HG02885 (cell line): ENCODE measurements around the gene RALY.

Source experiments
- ATAC-seq: cut with Tn5 transposase; IDR thresholded peaks from one replicate; pipeline ENCODE4 v1.9.1; 2021; ENCODE audit warnings: mild to moderate bottlenecking; ENCODE audit not compliant: unreplicated experiment, poor library complexity

The RALY gene

DNA sequence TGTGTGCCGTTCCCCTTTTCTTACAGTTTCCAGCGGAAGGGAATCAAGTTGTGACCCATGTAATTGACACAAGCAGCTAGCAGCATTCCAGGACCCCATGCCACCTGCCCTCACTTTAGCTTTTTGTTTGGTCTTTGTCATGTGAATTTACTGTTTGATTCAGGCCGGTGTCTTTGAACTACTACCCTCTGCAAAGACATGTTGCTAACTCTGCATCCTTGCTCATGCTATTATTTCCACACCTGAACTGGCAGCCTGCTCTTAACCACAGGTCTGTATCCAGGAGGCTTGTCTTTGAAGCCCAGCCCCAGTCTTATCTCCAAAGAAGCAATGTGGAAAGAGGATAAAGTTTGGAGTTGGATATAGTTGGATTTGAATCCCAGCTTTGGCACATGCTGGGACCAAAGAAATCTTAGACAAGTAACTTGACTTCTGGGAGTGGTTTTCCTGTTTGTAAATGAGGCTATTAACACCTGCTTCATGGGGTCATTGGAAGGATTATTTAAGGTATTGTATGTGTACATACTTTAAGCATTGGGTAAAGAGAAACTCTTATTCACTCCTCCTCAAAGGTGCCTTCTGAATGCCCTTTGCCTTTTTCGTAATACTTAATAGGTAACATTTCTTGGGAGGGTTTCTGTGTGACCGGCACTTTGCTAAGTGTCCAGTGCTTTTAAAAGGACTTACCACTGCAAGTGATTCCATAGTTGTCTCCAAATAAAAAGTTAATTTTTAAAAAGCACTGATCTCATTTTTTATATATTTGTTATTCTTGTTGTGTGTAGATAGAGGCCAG is 52.4 kb downstream of the RALY start:
- no peak for ATAC-seq

- ATAC-seq: no peak
These were observed 53.4 kb downstream of the RALY start for GRCh38 chr20:34047010-34047687.

DNA sequence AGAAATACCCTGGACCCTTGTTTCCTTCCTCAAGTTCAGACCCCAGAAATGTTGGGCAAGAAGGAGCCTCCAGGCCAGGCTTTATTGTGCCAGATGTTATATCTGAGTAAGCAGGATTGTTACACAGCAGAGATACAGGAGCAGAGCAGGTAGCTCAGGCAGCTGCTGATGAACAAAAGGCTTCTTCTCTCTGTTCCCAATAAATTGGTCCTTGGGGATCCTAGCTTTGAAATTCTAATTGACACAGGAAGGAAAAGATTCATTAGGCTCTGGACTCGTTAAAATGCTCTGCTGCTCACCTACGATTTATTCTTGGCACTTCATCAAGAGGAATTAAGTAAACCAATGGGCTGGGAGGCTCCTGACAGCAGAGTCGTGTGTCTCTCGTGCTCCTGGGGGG is 54.2 kb downstream of the RALY start:
- ATAC-seq: no peak

GRCh38 chr20:34049389-34049788 is 55.7 kb downstream of the RALY start:
- no peak for ATAC-seq

DNA sequence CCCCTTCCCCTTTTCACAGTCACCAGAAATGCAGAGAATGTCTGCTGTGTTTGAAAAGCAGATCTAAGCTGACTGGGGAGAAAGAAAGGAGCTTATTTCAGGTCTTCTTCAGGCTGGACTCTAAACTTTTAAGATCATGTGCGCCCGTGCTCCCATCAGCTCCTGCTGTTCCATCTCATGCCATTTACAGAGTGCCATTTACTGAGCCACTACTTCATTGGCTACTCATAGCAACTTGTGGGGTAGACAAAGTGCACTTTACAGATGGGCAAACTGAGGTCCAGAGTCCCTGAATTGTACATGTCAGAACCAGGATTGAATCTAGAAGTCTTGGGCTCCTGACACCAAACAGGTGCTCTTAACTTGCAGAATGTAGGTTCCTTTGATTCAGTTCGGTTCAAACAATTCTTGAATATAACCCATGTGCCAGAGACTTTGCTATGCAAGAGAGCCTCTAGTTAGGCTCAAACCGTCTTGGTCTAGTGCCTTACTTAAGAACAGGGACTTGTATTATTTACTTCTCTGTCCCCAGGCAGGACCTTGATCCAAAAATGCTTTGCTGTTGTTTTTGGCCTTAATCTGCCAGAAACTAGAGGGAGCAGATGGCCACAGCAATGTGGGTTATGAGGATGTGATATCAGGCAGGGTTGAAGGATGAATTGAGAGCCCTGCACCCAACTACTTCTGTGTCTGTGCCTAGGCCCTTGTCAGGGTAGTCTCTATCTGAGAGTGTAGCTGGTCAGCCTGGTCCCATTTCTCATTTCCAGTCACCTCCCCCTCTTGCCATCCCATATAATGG is 56.4 kb downstream of the RALY start:
- ATAC-seq: no peak

DNA sequence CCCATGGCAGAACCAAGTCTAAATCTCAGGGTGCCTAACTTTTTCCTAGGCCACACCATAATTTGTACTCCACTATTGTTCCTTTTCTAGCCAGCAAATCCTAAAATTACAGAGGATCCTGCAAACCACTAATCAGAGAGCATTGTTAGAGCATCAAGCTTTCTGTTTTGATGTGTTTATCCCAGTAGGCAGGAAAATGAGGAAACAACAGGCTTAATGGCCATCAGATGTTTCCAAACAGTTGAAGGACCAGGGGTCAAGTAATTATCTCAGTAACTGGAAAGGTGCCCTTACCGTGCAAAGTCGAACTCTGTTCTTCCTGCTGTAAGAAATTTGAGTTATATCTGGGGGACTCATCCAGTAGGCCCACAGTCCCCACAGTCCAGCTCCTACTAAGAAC is 58.7 kb downstream of the RALY start:
- no peak for ATAC-seq

GRCh38 chr20:34055290-34055689 is 61.6 kb downstream of the RALY start:
- ATAC-seq: no peak

- no peak for ATAC-seq
These were observed 65.1 kb downstream of the RALY start for GRCh38 chr20:34058831-34059230.

- no peak for ATAC-seq
These were observed 67.3 kb downstream of the RALY start for GRCh38 chr20:34060970-34061369.

- peak; percentile 56 for ATAC-seq
These were observed 68.0 kb downstream of the RALY start for GRCh38 chr20:34061695-34062094.

DNA sequence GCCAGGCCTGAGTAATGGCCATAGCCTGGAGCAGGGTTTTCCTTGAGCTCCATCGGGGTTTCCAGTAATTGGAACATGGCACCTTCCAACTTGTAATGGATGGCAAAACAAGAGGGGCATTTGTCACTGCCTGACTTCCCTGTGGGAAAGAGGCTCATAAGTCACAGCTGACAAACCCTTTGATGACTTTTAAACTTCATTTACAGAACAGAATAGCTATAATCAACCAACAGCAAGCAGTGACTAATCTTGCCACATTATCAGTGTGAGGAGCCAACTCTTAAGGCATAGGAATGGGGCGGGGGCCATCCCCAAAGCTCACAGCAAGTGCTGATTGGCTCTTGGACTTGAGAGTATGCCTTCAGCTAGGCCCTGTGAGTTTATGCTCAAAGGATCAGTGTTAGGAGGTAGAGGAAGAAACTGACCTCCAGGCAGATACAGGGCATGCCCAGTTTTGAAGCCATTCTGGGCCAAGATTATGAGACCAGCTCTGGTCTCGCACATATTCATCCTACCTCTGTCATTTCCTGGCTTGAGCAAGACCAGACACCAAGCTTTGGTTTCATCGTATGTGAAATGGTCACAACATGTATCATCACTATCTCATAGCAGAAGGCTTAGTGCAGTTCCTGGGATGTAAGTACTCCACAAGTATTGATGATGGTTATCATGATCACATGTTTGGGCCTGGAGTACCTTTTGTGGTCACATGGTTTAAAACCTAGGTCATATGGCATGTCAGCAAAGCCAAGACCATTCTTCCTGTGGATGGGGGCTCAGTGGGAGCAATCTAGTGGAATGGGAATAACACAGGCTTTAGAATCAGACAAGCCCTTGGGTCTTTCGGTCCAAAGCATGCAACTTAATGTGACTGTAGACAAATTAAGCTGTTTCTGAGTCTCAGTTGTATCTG is 69.1 kb downstream of the RALY start:
- no peak for ATAC-seq

DNA sequence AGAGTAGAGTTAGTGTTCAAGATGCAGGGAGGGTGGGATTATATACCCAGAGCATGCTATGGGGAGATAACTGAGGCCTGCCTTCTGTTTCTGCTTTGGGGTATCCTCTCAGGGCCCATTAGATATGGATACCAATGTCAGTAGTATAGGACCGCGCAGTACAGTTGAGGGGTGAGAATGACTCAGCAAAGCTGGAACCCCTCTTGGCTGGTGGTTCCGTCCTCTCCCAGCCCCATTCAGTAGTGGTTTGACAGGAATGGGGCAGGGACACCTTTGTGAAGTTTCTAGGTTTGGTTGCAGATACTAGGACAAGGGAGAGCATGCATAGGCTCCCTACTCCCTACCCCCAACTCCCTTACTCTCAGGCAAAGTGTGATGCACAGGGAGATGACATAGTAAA is 70.6 kb downstream of the RALY start:
- ATAC-seq: no peak

DNA sequence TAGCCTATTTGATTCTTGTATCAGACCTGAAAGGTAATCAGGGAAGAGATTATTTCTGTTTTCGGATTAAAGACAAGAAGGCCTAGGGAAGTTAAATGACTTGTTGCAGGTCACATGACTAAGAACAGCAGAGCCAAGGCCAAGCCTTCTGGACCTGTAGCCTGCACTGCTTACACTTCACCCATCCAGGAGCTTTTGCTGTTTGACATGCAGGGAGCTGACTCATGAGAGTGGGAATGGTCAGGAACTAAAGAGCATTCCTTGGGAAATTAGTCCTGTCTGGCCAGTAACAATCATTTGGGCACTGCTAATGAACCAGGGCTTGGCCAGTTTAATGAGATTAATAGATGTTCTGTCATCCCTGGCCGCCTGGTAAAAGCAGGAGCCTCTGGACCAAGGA is 71.5 kb downstream of the RALY start:
- no peak for ATAC-seq

- ATAC-seq: no peak
These were observed 72.9 kb downstream of the RALY start for GRCh38 chr20:34066476-34067090.

- no peak for ATAC-seq
These were observed 74.3 kb downstream of the RALY start for GRCh38 chr20:34068001-34068400.

DNA sequence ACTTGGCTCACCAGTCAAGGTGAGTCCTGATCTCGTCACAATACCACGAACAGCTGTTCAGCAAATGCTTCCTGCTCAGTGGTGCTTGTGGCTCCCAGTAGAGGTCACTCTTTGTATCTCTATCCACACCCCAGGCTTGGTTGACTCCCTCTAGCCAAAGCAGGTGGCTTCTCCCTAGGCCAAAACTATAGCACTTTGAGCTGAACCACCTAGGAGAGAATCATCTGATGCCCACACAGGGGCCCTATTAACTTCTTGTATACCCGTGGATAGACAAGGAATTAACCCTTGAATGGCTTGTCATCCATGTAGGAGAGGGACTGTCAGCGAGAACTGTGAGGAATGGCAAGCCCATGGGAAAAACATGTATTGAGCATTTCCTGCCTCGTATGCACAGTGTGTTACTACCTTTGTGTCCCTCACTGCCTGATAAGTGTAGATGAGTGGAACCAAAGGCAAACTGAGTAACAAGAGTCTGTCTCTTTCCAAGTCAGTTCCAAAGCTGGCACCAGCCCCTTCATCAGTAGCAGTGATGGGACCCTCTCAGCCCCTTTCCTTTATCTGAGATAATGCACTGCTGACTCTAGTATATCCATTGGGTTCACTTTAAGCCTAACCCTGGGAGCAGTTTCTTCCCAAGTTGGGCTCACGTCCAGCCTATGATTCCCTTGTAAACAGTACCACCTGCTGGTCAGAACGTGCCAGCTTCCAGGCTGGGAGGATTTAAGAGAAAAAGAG is 75.8 kb downstream of the RALY start:
- peak; percentile 75 for ATAC-seq

DNA sequence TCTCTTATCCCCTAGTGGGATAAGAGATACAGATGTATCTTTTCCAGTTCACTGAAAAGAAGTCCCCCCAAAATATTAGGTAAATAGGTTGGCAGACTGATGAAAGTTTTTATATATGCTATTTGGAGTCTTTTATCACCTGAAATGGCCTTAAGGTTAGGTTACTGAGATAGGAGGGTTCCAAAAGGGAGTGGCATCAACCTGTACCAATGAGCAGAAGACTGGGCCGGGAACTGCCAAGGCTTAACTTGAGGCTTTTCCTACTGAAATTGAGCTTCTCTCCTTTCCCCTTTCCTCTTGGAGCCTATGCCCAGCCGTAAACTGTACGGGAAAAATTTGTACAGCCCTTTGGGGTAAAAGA is 76.3 kb downstream of the RALY start:
- no peak for ATAC-seq

GRCh38 chr20:34070859-34071258 is 77.1 kb downstream of the RALY start:
- no peak for ATAC-seq

DNA sequence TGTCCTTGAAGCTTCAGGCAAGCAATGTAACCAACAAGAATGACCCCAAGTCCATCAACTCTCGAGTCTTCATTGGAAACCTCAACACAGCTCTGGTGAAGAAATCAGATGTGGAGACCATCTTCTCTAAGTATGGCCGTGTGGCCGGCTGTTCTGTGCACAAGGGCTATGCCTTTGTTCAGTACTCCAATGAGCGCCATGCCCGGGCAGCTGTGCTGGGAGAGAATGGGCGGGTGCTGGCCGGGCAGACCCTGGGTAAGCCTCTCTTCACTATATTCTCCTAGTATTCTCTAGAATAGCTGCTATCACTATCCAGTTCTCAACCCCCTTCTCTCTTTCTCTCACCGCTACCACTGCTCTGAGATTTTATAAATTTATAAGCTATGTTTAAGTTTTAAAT is 78.4 kb downstream of the RALY start:
- ATAC-seq: no peak
